Activated naive CD8-positive, alpha-beta T cell treated with anti-CD3 and anti-CD28 coated beads, Interleukin-2, amount 50 U/mL, for 24 hours (primary cell): ENCODE data around the gene BCAN.

Experiments
- ATAC-seq: fragments of 150-1000 bp; cut with Tn5 transposase; one replicate; pipeline ENCODE4 v1.10.0; 2021
- DNase-seq: peaks from one replicate; pipeline ENCODE4 v3.0.0; 2021
- H3K27ac Mint-ChIP-seq: one replicate; pipeline ENCODE4 v1.8.0; 2021; ENCODE audit warnings: mild to moderate bottlenecking, mixed read lengths
- H3K27me3 Mint-ChIP-seq: one replicate; pipeline ENCODE4 v1.8.0; 2021; ENCODE audit warnings: mixed read lengths
- H3K36me3 Mint-ChIP-seq: one replicate; pipeline ENCODE4 v1.8.0; 2021; ENCODE audit warnings: low read depth, mixed read lengths
- H3K4me1 Mint-ChIP-seq: one replicate; pipeline ENCODE4 v1.8.0; 2021; ENCODE audit warnings: mixed read lengths
- H3K4me3 Mint-ChIP-seq: one replicate; pipeline ENCODE4 v1.8.0; 2021; ENCODE audit warnings: mild to moderate bottlenecking, moderate library complexity, mixed read lengths
- H3K9me3 Mint-ChIP-seq: one replicate; pipeline ENCODE4 v1.8.0; 2021; ENCODE audit warnings: mixed read lengths

BCAN gene

DNA sequence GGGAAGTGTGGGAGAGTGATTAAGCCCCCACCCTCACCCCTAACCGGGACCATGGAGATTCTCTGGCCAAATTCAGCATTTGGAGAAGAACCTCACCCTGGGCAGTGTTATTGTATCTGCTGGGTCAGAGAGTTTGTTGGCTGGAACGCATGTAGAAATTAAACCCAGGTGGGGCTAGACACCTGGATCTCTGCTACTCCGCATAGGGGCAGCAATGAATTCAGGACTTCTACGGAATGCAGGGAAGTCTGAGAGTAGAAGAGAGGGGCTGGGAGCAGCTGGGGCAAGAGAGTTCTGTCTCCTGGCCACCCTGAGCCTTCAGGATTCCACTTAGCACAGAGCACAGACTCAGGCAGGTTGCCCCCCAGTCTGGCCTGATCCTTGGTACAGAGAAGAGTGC lies 67.1 kb downstream of the BCAN start:
- Mint-ChIP-seq H3K4me1 (peaks cover 23% of the 10 kb centered on the region), H3K27ac (no peak overlapping the region), H3K4me3 (no peak overlapping the region), H3K9me3 (no peaks in the 10 kb centered on the region), H3K36me3 (no peaks in the 10 kb centered on the region), H3K27me3 (peaks cover 15% of the 10 kb centered on the region)
- DNase-seq, result no peak
- no peak for ATAC-seq
